ENCODE measurements around the gene ZNF324. TPM values are rescaled to one million over a fixed set of nuclear protein-coding genes. Genes with fewer than 3 reads are reported as not detected.

ZNF324 gene
- total and polyA plus RNA-seq, 2 of the 13 experiments (the other 11 are each of a cell fraction or from before 2014, with no cell fraction given) = 1.1 to 4.7 TPM

- TF ChIP-seq, protein P1, sequence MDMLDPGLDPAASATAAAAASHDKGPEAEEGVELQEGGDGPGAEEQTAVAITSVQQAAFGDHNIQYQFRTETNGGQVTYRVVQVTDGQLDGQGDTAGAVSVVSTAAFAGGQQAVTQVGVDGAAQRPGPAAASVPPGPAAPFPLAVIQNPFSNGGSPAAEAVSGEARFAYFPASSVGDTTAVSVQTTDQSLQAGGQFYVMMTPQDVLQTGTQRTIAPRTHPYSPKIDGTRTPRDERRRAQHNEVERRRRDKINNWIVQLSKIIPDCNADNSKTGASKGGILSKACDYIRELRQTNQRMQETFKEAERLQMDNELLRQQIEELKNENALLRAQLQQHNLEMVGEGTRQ (IDR thresholded peaks at IDR 0.05; ENCODE audit: low read depth, low read length) = no peak
- TF ChIP-seq, protein P1 (CRISPR knock-in tag; IDR thresholded peaks at IDR 0.05; ENCODE audit: borderline replicate concordance) = no peak
- TF ChIP-seq DMAP1 (CRISPR knock-in tag; IDR thresholded peaks at IDR 0.05) (no peak), SMARCE1 (IDR thresholded peaks at IDR 0.05; ENCODE audit: borderline replicate concordance) (no peak), ZNF230 (CRISPR knock-in tag; IDR thresholded peaks at IDR 0.05) (no peak), NFKB2 (CRISPR knock-in tag; IDR thresholded peaks at IDR 0.05; ENCODE audit: borderline replicate concordance) (no peak), CBX1 (IDR thresholded peaks at IDR 0.05; ENCODE audit: low read depth) (no peak), TBX2 (CRISPR knock-in tag; IDR thresholded peaks at IDR 0.05; ENCODE audit: borderline replicate concordance) (no peak), ZBTB1 (CRISPR knock-in tag; IDR thresholded peaks at IDR 0.05; ENCODE audit: borderline replicate concordance) (no peak), ZNF337 (CRISPR knock-in tag; IDR thresholded peaks at IDR 0.05; ENCODE audit: borderline replicate concordance, low read depth) (no peak), MIER3 (CRISPR knock-in tag; IDR thresholded peaks at IDR 0.05; ENCODE audit: borderline replicate concordance) (no peak; the same call in 1 of the 2 replicates), NCOA1 (CRISPR knock-in tag; IDR thresholded peaks at IDR 0.05) (no peak; the same call in none of the 2 replicates), KMT2B (CRISPR knock-in tag; IDR thresholded peaks at IDR 0.05) (no peak), ETS1 (CRISPR knock-in tag; IDR thresholded peaks at IDR 0.05) (no peak), ZNF383 (CRISPR knock-in tag; IDR thresholded peaks at IDR 0.05; ENCODE audit: borderline replicate concordance) (no peak), ZNF20 (CRISPR knock-in tag; IDR thresholded peaks at IDR 0.05) (no peak), ZFP37 (CRISPR knock-in tag; IDR thresholded peaks at IDR 0.05; ENCODE audit: borderline replicate concordance) (0 out of 2 replicates have a peak, but pooled peaks have one; percentile 9), RBM22 (optimal IDR thresholded peaks at IDR 0.05; ENCODE audit: low read length) (peak; percentile 8), MXI1 (IDR thresholded peaks at IDR 0.05; ENCODE audit: borderline replicate concordance, low read depth, low read length) (no peak), TCF12 (IDR thresholded peaks at IDR 0.05) (no peak), TCF12 (CRISPR knock-in tag; IDR thresholded peaks at IDR 0.05) (no peak), ZKSCAN1 (IDR thresholded peaks at IDR 0.05; ENCODE audit: low read length) (no peak), ZNF775 (CRISPR knock-in tag; IDR thresholded peaks at IDR 0.05; ENCODE audit: borderline replicate concordance) (no peak), MLLT10 (CRISPR knock-in tag; IDR thresholded peaks at IDR 0.05) (no peak), ZNF678 (CRISPR knock-in tag; IDR thresholded peaks at IDR 0.05) (no peak), RBM39 (IDR thresholded peaks at IDR 0.05; ENCODE audit: low read depth, low read length, poor library complexity, severe bottlenecking) (no peak)
- TF ChIP-seq, protein P2, sequence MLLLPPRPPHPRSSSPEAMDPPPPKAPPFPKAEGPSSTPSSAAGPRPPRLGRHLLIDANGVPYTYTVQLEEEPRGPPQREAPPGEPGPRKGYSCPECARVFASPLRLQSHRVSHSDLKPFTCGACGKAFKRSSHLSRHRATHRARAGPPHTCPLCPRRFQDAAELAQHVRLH (CRISPR knock-in tag; IDR thresholded peaks at IDR 0.05; ENCODE audit: borderline replicate concordance, low read depth) = no peak
- TF ChIP-seq, protein P3, sequence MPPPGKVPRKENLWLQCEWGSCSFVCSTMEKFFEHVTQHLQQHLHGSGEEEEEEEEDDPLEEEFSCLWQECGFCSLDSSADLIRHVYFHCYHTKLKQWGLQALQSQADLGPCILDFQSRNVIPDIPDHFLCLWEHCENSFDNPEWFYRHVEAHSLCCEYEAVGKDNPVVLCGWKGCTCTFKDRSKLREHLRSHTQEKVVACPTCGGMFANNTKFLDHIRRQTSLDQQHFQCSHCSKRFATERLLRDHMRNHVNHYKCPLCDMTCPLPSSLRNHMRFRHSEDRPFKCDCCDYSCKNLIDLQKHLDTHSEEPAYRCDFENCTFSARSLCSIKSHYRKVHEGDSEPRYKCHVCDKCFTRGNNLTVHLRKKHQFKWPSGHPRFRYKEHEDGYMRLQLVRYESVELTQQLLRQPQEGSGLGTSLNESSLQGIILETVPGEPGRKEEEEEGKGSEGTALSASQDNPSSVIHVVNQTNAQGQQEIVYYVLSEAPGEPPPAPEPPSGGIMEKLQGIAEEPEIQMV (CRISPR knock-in tag; IDR thresholded peaks at IDR 0.05; ENCODE audit: low read depth) = no peak
Measured at GRCh38 chr19:58474997-58475713, 8.3 kb downstream of the ZNF324 start (continued).
